GM23338 (cell line): ENCODE results near the gene AGPS. TPM values are rescaled to one million over a fixed set of nuclear protein-coding genes. Genes with fewer than 3 reads are reported as not detected.

Experiments
- ATAC-seq: fragments of 200-7000 bp; cut with Tn5 transposase; 3 replicates; pipeline ENCODE4 v1.9.1; 2020
- DNase-seq: peaks from one replicate; pipeline ENCODE4 v3.0.0-alpha.2; 2015; ENCODE audit warnings: low spot score
- H2AFZ ChIP-seq: fragments of 200-600 bp; sonication (generic); 2 replicates; pipeline ENCODE4 v1.8.0; 2016; ENCODE audit warnings: antibody characterized with exemption, mild to moderate bottlenecking, moderate library complexity
- H3F3A ChIP-seq: fragments of 200-600 bp; sonication (generic); replicated peaks from 2 replicates; pipeline ENCODE4 v1.8.0; 2017; ENCODE audit warnings: antibody characterized with exemption, mixed run types, low read depth
- H3K27ac ChIP-seq: fragments of 200-600 bp; sonication (generic); 2 replicates; pipeline ENCODE4 v1.6.1; 2016; ENCODE audit warnings: low read depth
- H3K27me3 ChIP-seq: fragments of 200-600 bp; sonication (generic); 2 replicates; pipeline ENCODE4 v1.8.0; 2016; ENCODE audit warnings: mild to moderate bottlenecking, mixed run types, moderate library complexity; ENCODE audit not compliant: insufficient read depth
- H3K36me3 ChIP-seq: fragments of 200-600 bp; sonication (generic); 2 replicates; pipeline ENCODE4 v1.8.0; 2016; ENCODE audit warnings: mild to moderate bottlenecking; ENCODE audit not compliant: insufficient read depth
- H3K4me1 ChIP-seq: fragments of 200-600 bp; sonication (generic); 2 replicates; pipeline ENCODE4 v1.8.0; 2016; ENCODE audit warnings: mild to moderate bottlenecking, moderate library complexity; ENCODE audit not compliant: insufficient read depth
- H3K4me2 ChIP-seq: fragments of 200-600 bp; sonication (generic); 2 replicates; pipeline ENCODE4 v1.7.1; 2017; ENCODE audit warnings: mixed run types
- H3K4me3 ChIP-seq: fragments of 200-600 bp; sonication (generic); 2 replicates; pipeline ENCODE4 v1.6.1; 2016; ENCODE audit warnings: mixed run types
- H3K79me2 ChIP-seq: fragments of 200-600 bp; sonication (generic); replicated peaks from 2 replicates; pipeline ENCODE4 v1.8.0; 2017; ENCODE audit warnings: mild to moderate bottlenecking; ENCODE audit not compliant: insufficient read depth
- H3K9me2 ChIP-seq: fragments of 200-600 bp; sonication (generic); 2 replicates; pipeline ENCODE4 v1.8.0; 2017; ENCODE audit not compliant: insufficient read depth
- H4K20me1 ChIP-seq: fragments of 200-600 bp; sonication (generic); replicated peaks from 2 replicates; pipeline ENCODE4 v1.8.0; 2017; ENCODE audit warnings: mild to moderate bottlenecking; ENCODE audit not compliant: insufficient read depth
- H3K27ac Mint-ChIP-seq: 2 replicates; pipeline ENCODE4 v1.8.0; 2020; ENCODE audit warnings: inconsistent platforms, mild to moderate bottlenecking, moderate library complexity, mixed read lengths
- H3K27me3 Mint-ChIP-seq: 3 replicates; pipeline ENCODE4 v1.8.0; 2022; ENCODE audit warnings: low read depth, mild to moderate bottlenecking, moderate library complexity, mixed read lengths, inconsistent platforms; ENCODE audit not compliant: insufficient read depth, poor library complexity
- H3K36me3 Mint-ChIP-seq: 3 replicates; pipeline ENCODE4 v1.8.0; 2021; ENCODE audit warnings: low read depth, mild to moderate bottlenecking, inconsistent platforms, moderate library complexity, mixed read lengths
- H3K4me1 Mint-ChIP-seq: 3 replicates; pipeline ENCODE4 v1.8.0; 2020; ENCODE audit warnings: mild to moderate bottlenecking, inconsistent platforms, mixed read lengths
- H3K4me3 Mint-ChIP-seq: 3 replicates; pipeline ENCODE4 v1.8.0; 2021; ENCODE audit warnings: moderate library complexity, mild to moderate bottlenecking, inconsistent platforms, mixed read lengths
- H3K9me3 Mint-ChIP-seq: 3 replicates; pipeline ENCODE4 v1.8.0; 2020; ENCODE audit warnings: moderate library complexity, mild to moderate bottlenecking, inconsistent platforms, mixed read lengths
- CREB1 ChIP-seq: fragments of 250-450 bp; sonication (Bioruptor Pico); IDR thresholded peaks from 2 replicates; pipeline ENCODE4 v1.5.0; 2020; ENCODE audit warnings: low read depth, mild to moderate bottlenecking, moderate library complexity
- CTCF ChIP-seq, 2 experiments: fragments of 200-600 bp in 1 of 2; sonication (generic) in 1 of 2; conservative IDR thresholded peaks; 2 replicates each; pipeline versions ENCODE4 v1.5.1 to v1.6.1; 2016 to 2017; ENCODE audit warnings: antibody characterized with exemption in 2 of 2, low read depth in 2 of 2, mild to moderate bottlenecking in 2 of 2, moderate library complexity in 1 of 2
- EZH2 ChIP-seq: fragments of 200-600 bp; sonication (generic); IDR thresholded peaks from one replicate; pipeline ENCODE4 v1.8.0; 2017; ENCODE audit warnings: antibody characterized with exemption, mild to moderate bottlenecking, low read depth; ENCODE audit not compliant: unreplicated experiment
- JUNB ChIP-seq: IDR thresholded peaks from one replicate; pipeline ENCODE4 v1.6.1; 2016; ENCODE audit warnings: antibody characterized with exemption; ENCODE audit not compliant: unreplicated experiment
- NANOG ChIP-seq: IDR thresholded peaks from 2 replicates; pipeline ENCODE4 v1.6.1; 2016; ENCODE audit warnings: antibody characterized with exemption, borderline replicate concordance
- POLR2AphosphoS5 ChIP-seq: IDR thresholded peaks from 2 replicates; pipeline ENCODE4 v1.6.1; 2016; ENCODE audit warnings: antibody characterized with exemption, low read depth
- REST ChIP-seq: IDR thresholded peaks from one replicate; pipeline ENCODE4 v1.6.1; 2018; ENCODE audit warnings: antibody characterized with exemption; ENCODE audit not compliant: unreplicated experiment
- STAT1 ChIP-seq: IDR thresholded peaks from one replicate; pipeline ENCODE4 v1.6.1; 2016; ENCODE audit warnings: antibody characterized with exemption; ENCODE audit not compliant: unreplicated experiment
- ZNF114 ChIP-seq: fragments of 250-450 bp; sonication (Bioruptor Pico); IDR thresholded peaks from 2 replicates; pipeline ENCODE4 v1.5.0; 2020; ENCODE audit warnings: mild to moderate bottlenecking, moderate library complexity
- ZNF331 ChIP-seq: fragments of 250-450 bp; sonication (Bioruptor Pico); IDR thresholded peaks from 2 replicates; pipeline ENCODE4 v1.5.0; 2020; ENCODE audit warnings: low read depth, mild to moderate bottlenecking, moderate library complexity
- ZNF462 ChIP-seq: fragments of 250-450 bp; sonication (Bioruptor Pico); IDR thresholded peaks from 2 replicates; pipeline ENCODE4 v1.5.0; 2020; ENCODE audit warnings: mild to moderate bottlenecking, moderate library complexity
- polyA plus RNA-seq: library from polyadenylated mRNA; unstranded; fragments of >200 nt; fragmentation: Nextera tagmentation; extraction: Ambion mirVana; gene quantifications from 2 replicates; pipeline ENCODE4 v1.2.1, GENCODE V29; 2016
- total RNA-seq: library from RNA; depleted of rRNA; stranded (reverse); fragments of >200 nt; shearing (Covaris generic); gene quantifications from 2 replicates; pipeline ENCODE4 v1.2.3, GENCODE V29; 2014

AGPS gene
- total and polyA plus RNA-seq, 2 experiments from 2014 or later = 14.6 to 73.2 TPM

- no peaks in the 10 kb centered on the region for H3K27me3 ChIP-seq
Measured at GRCh38 chr2:177554365-177554764, 161.8 kb downstream of the AGPS start.

More at GRCh38 chr2:177554365-177554764, 161.8 kb downstream of the AGPS start:
- H3K27ac Mint-ChIP-seq = no peak overlapping the region
- H3K79me2 ChIP-seq = no peaks in the 10 kb centered on the region
- H3K27me3 Mint-ChIP-seq = peaks cover 10% of the 10 kb centered on the region
- H3K9me3 Mint-ChIP-seq = peaks cover 17% of the 10 kb centered on the region
- no peak overlapping the region for H2AFZ ChIP-seq
- no peak overlapping the region for H3K4me3 ChIP-seq
- no peaks in the 10 kb centered on the region for H3K36me3 ChIP-seq
- H3K4me3 Mint-ChIP-seq = no peak overlapping the region
- no peak overlapping the region for H3K27ac ChIP-seq
- H3K9me2 ChIP-seq = 0 out of 2 replicates have a peak, but pooled peaks cover 13% of the 10 kb centered on the region
- ATAC-seq = no peak
- TF ChIP-seq POLR2AphosphoS5 (no peak), CTCF (conservative IDR thresholded peaks at IDR 0.05; ENCODE audit: low read depth in 2 of 2) (no peak), STAT1 (no peak), NANOG (no peak), ZNF114 (no peak), ZNF331 (CRISPR knock-in tag) (no peak), CREB1 (no peak), EZH2 (no peak), REST (no peak), ZNF462 (no peak), JUNB (no peak)
- H3F3A ChIP-seq = no peaks in the 10 kb centered on the region
- no peaks in the 10 kb centered on the region for H3K4me1 ChIP-seq
- no peaks in the 10 kb centered on the region for H3K4me1 Mint-ChIP-seq
- H3K36me3 Mint-ChIP-seq = peaks cover 3% of the 10 kb centered on the region; the same call in 1 of the 3 replicates
- H4K20me1 ChIP-seq = no peaks in the 10 kb centered on the region
- H3K4me2 ChIP-seq = no peak overlapping the region
- no peak for DNase-seq
